Measurements from ENCODE around the gene UBL7. TPM values are rescaled to one million over a fixed set of nuclear protein-coding genes. Genes with fewer than 3 reads are reported as not detected.

Gene UBL7
- total RNA-seq, 4 donors from 2014 or later, result 31.2 to 44.0 (median 35.2) TPM

DNA sequence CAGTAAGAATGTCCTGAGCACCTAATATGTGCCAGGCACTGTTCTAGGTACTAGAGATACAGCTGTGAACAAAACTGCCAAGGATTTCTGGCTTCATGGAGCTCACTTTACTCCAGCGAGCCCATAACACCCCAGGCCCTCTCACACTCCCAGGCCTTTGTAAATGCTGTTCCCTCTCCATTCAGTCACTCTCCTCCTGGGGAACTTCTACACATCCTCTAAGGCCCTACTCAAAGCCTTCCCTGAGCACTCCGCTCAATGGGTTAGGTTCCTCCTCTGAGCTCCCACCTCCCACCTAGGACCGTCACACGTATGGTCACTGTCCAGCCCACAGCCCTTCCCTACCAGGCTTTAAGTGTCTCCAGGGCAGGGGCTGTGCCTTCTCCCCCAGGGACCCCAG, 54.4 kb downstream of the UBL7 start:
- no peak overlapping the region for H3K27ac ChIP-seq
- no peak for TF ChIP-seq CTCF (IDR thresholded peaks at IDR 0.05)
- TF ChIP-seq POLR2A (IDR thresholded peaks at IDR 0.05), result no peak
- peaks cover 0 to 52% (median 0%) of the 10 kb centered on the region in 4 donors for H3K27me3 ChIP-seq
- WGBS, 2 donors, result 93 to 94% methylated on average over 4 of the region's 4 CpGs
- no peak overlapping the region for H3K4me3 ChIP-seq
- H3K36me3 ChIP-seq, result peaks cover 0 to 6% (median 0%) of the 10 kb centered on the region in 3 donors
- DNase-seq, result no peak
- H3K4me1 ChIP-seq, result peaks cover 3 to 24% (median 3%) of the 10 kb centered on the region in 3 donors
- intact Hi-C loops (cut with DNase I), result no loop called here
- H3K9me3 ChIP-seq, result no peaks in the 10 kb centered on the region

DNA sequence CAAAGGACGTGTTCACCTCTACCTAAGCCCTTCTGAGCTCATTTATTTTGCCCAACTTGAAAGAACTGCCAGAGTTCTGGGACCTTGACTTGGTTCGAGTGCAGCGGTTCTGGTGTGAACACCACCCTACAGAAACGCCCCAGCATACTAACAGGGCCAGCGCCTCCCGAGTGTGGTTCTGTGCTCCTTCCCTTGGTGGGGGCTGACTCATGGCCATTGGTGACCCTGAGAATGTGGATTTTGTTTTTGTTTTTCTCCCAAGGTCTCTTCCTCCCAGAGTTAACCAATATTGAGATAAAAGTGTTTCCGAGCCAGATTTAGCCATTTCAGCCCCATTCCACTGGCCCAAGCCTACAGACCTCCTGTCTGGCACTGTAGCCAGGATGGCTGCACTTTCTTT, 55.1 kb downstream of the UBL7 start:
- peaks cover 3 to 31% (median 8%) of the 10 kb centered on the region in 3 donors for H3K4me1 ChIP-seq
- 70 to 91% methylated on average over 7 of the region's 7 CpGs for WGBS, 2 donors
- intact Hi-C loops (cut with DNase I), result no loop called here
- peaks cover 0 to 6% (median 0%) of the 10 kb centered on the region in 3 donors for H3K36me3 ChIP-seq
- TF ChIP-seq POLR2A (IDR thresholded peaks at IDR 0.05) (no peak), CTCF (IDR thresholded peaks at IDR 0.05) (no peak)
- peaks cover 0 to 57% (median 0%) of the 10 kb centered on the region in 4 donors for H3K27me3 ChIP-seq
- no peak overlapping the region for H3K27ac ChIP-seq
- H3K4me3 ChIP-seq, result no peak overlapping the region
- no peaks in the 10 kb centered on the region for H3K9me3 ChIP-seq
- no peak for DNase-seq

DNA sequence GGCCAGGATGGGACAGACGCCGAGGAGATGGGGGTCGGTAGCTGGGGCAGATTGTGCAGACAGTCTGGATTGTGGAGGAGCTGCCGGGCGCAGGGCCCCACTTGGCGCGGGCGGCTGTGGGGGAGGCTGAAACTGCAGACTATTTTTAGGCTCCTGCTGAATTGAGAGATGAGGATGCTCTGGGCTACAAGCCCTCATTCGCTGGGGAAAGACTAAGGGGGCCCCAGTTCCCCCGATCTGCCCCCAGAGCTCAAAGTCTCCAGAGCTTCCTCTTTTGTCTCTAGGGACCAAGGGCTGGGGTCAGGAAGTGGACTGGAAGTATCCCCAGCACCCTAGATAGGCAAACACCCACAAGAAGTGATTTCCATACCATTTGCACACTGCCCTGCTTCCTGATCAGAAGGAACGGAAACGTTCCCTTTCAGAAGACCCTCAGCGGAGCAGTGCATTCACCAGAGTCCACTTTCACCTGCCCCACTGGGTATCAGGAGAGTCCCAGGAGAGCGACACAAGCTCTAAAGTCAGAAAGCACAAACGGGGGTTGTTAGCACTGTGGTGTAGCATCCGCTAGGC, 56.9 kb downstream of the UBL7 start:
- WGBS, 2 donors, result 56 to 59% methylated on average over 11 to 13 of the region's 16 CpGs
- TF ChIP-seq CTCF (IDR thresholded peaks at IDR 0.05), result no peak
- TF ChIP-seq POLR2A (IDR thresholded peaks at IDR 0.05), result no peak
- peaks cover 6 to 47% (median 8%) of the 10 kb centered on the region in 3 donors for H3K4me1 ChIP-seq
- H3K9me3 ChIP-seq, result no peaks in the 10 kb centered on the region
- intact Hi-C loops (cut with DNase I), result no loop called here
- H3K27ac ChIP-seq, result no peak overlapping the region
- no peak overlapping the region for H3K4me3 ChIP-seq
- DNase-seq, result no peak
- H3K27me3 ChIP-seq, result peaks cover 0 to 66% (median 0%) of the 10 kb centered on the region in 4 donors
- H3K36me3 ChIP-seq, result no peaks in the 10 kb centered on the region

- H3K4me3 ChIP-seq, result no peak overlapping the region
- peaks cover 6 to 50% (median 8%) of the 10 kb centered on the region in 3 donors for H3K4me1 ChIP-seq
- no peaks in the 10 kb centered on the region for H3K9me3 ChIP-seq
- DNase-seq, result no peak
- no peak overlapping the region for H3K27ac ChIP-seq
- H3K27me3 ChIP-seq, result peaks cover 0 to 65% (median 0%) of the 10 kb centered on the region in 4 donors
- TF ChIP-seq POLR2A (IDR thresholded peaks at IDR 0.05) (no peak), CTCF (IDR thresholded peaks at IDR 0.05) (no peak)
- 67 to 80% methylated on average over 3 to 9 of the region's 10 CpGs for WGBS, 2 donors
- H3K36me3 ChIP-seq, result no peaks in the 10 kb centered on the region
- intact Hi-C loops (cut with DNase I), result no loop called here
These were observed 57.4 kb downstream of the UBL7 start for GRCh38 chr15:74403588-74403919.

DNA sequence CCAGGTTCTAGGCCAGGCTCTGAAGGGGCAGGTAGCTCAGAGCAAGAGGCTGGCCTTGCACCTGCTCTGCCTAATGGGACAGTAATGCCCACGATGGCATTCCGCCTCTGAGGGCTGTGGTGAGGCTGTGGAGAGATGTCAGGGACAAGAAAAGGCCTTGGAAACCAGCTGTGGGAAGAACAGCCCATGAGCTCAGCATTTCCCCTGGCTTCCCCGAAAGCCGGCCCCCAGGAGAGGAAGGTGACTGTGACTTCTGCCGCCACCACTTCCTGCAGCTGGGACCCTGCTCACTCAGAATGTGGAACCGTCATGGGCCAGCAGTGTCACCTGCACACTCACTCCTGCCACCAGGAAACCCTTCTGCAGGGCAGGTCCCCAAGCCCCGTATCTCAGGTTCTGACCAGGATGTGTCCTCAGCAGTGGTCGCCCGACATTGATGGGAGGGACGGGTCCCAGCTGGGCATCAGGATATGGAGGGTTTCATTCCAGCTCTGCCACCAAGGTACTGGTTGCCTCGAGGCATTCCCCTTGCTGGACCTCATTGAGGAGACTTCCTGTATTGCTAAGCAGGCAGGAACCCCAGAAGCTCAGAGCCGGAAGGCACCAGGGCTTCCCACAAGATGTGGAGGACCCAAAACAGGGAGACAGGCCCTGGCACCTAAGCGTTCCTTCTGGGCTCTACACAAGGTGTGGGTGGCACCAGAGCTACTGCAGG, 57.9 kb downstream of the UBL7 start:
- no peaks in the 10 kb centered on the region for H3K9me3 ChIP-seq
- DNase-seq, result no peak
- peaks cover 0 to 60% (median 0%) of the 10 kb centered on the region in 4 donors for H3K27me3 ChIP-seq
- H3K27ac ChIP-seq, result peak overlapping the region in 2 of 4 donors; percentile 14 to 25
- TF ChIP-seq CTCF (IDR thresholded peaks at IDR 0.05) (no peak), POLR2A (IDR thresholded peaks at IDR 0.05) (no peak)
- intact Hi-C loops (cut with DNase I), result no loop called here
- H3K4me1 ChIP-seq, result peaks cover 6 to 50% (median 8%) of the 10 kb centered on the region in 3 donors
- no peak overlapping the region for H3K4me3 ChIP-seq
- 57 to 84% methylated on average over 5 to 8 of the region's 13 CpGs for WGBS, 2 donors
- H3K36me3 ChIP-seq, result no peaks in the 10 kb centered on the region
